ENCODE measurements around the gene LIPT2.

- TF ChIP-seq, protein P1, sequence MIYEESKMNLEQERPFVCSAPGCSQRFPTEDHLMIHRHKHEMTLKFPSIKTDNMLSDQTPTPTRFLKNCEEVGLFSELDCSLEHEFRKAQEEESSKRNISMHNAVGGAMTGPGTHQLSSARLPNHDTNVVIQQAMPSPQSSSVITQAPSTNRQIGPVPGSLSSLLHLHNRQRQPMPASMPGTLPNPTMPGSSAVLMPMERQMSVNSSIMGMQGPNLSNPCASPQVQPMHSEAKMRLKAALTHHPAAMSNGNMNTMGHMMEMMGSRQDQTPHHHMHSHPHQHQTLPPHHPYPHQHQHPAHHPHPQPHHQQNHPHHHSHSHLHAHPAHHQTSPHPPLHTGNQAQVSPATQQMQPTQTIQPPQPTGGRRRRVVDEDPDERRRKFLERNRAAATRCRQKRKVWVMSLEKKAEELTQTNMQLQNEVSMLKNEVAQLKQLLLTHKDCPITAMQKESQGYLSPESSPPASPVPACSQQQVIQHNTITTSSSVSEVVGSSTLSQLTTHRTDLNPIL (CRISPR knock-in tag; IDR thresholded peaks at IDR 0.05; ENCODE audit: low read depth): no peak
- TF ChIP-seq OSR1 (CRISPR knock-in tag; IDR thresholded peaks at IDR 0.05): no peak
- TF ChIP-seq, protein P2, sequence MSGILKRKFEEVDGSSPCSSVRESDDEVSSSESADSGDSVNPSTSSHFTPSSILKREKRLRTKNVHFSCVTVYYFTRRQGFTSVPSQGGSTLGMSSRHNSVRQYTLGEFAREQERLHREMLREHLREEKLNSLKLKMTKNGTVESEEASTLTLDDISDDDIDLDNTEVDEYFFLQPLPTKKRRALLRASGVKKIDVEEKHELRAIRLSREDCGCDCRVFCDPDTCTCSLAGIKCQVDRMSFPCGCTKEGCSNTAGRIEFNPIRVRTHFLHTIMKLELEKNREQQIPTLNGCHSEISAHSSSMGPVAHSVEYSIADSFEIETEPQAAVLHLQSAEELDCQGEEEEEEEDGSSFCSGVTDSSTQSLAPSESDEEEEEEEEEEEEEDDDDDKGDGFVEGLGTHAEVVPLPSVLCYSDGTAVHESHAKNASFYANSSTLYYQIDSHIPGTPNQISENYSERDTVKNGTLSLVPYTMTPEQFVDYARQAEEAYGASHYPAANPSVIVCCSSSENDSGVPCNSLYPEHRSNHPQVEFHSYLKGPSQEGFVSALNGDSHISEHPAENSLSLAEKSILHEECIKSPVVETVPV (CRISPR knock-in tag; IDR thresholded peaks at IDR 0.05): no peak
- TF ChIP-seq TOX (CRISPR knock-in tag; IDR thresholded peaks at IDR 0.05; ENCODE audit: borderline replicate concordance): no peak
- no peak for TF ChIP-seq RARB (CRISPR knock-in tag; IDR thresholded peaks at IDR 0.05)
- TF ChIP-seq ZC3H10 (CRISPR knock-in tag; IDR thresholded peaks at IDR 0.05): no peak
- TF ChIP-seq ZNF8 (CRISPR knock-in tag; IDR thresholded peaks at IDR 0.05): no peak
- no peak for TF ChIP-seq TSHZ2 (CRISPR knock-in tag; IDR thresholded peaks at IDR 0.05)
- no peak for TF ChIP-seq PPARA (CRISPR knock-in tag; IDR thresholded peaks at IDR 0.05; ENCODE audit: borderline replicate concordance)
Measured at GRCh38 chr11:74487875-74488274, 5.6 kb downstream of the LIPT2 start.

Measured in SK-N-SH treated with all-trans-retinoic acid at 6 μM for 48 hours (cell line).